Activated T-cell treated with anti-CD3 and anti-CD28 coated beads, Interleukin-2, amount 50 U/mL, for 24 hours (primary cell): ENCODE measurements around the gene ZSWIM2.
"Not testable (repeated sequence)": the region's sequence is repeated elsewhere in the genome, so short reads cannot be mapped to it uniquely, and the experiment has no call there.

Source experiments
- DNase-seq: peaks from one replicate; pipeline ENCODE4 v3.0.0-alpha.2; 2020
- H3K27ac Mint-ChIP-seq: 2 replicates; pipeline ENCODE4 v1.8.0; 2020; ENCODE audit warnings: mild to moderate bottlenecking, mixed read lengths
- H3K27me3 Mint-ChIP-seq: 2 replicates; pipeline ENCODE4 v1.8.0; 2020; ENCODE audit warnings: mixed read lengths
- H3K36me3 Mint-ChIP-seq: 2 replicates; pipeline ENCODE4 v1.8.0; 2020; ENCODE audit warnings: low read depth, mixed read lengths
- H3K4me1 Mint-ChIP-seq: 2 replicates; pipeline ENCODE4 v1.8.0; 2020; ENCODE audit warnings: low read depth, mixed read lengths
- H3K4me3 Mint-ChIP-seq: 2 replicates; pipeline ENCODE4 v1.8.0; 2020; ENCODE audit warnings: mild to moderate bottlenecking, moderate library complexity, mixed read lengths
- H3K9me3 Mint-ChIP-seq: 2 replicates; pipeline ENCODE4 v1.8.0; 2020; ENCODE audit warnings: mixed read lengths

The ZSWIM2 gene

GRCh38 chr2:186806591-186806990 is 42.4 kb downstream of the ZSWIM2 start:
- Mint-ChIP-seq H3K9me3 (peaks cover 3% of the 10 kb centered on the region), H3K4me3 (no peak overlapping the region), H3K27me3 (no peaks in the 10 kb centered on the region), H3K4me1 (no peaks in the 10 kb centered on the region), H3K36me3 (no peaks in the 10 kb centered on the region), H3K27ac (no peak overlapping the region)
- DNase-seq = no peak

- H3K27me3 Mint-ChIP-seq, H3K4me3 Mint-ChIP-seq, DNase-seq, H3K4me1 Mint-ChIP-seq, H3K9me3 Mint-ChIP-seq, H3K36me3 Mint-ChIP-seq, H3K27ac Mint-ChIP-seq: not testable (repeated sequence)
Observed at GRCh38 chr2:186798604-186799003, 50.4 kb downstream of the ZSWIM2 start.

GRCh38 chr2:186784930-186785329 is 64.0 kb downstream of the ZSWIM2 start:
- H3K9me3 Mint-ChIP-seq = peaks cover 19% of the 10 kb centered on the region
- no peak overlapping the region for H3K27ac Mint-ChIP-seq
- DNase-seq = no peak
- no peaks in the 10 kb centered on the region for H3K36me3 Mint-ChIP-seq
- no peaks in the 10 kb centered on the region for H3K4me1 Mint-ChIP-seq
- H3K4me3 Mint-ChIP-seq = no peak overlapping the region
- no peaks in the 10 kb centered on the region for H3K27me3 Mint-ChIP-seq

GRCh38 chr2:186783254-186783653 is 65.7 kb downstream of the ZSWIM2 start:
- Mint-ChIP-seq H3K9me3 (peaks cover 19% of the 10 kb centered on the region), H3K4me3 (no peak overlapping the region), H3K36me3 (no peaks in the 10 kb centered on the region), H3K27me3 (no peaks in the 10 kb centered on the region), H3K27ac (no peak overlapping the region), H3K4me1 (no peaks in the 10 kb centered on the region)
- no peak for DNase-seq

- H3K4me1 Mint-ChIP-seq = no peaks in the 10 kb centered on the region
- no peak for DNase-seq
- no peaks in the 10 kb centered on the region for H3K27me3 Mint-ChIP-seq
- H3K9me3 Mint-ChIP-seq = peaks cover 22% of the 10 kb centered on the region
- no peak overlapping the region for H3K27ac Mint-ChIP-seq
- H3K36me3 Mint-ChIP-seq = no peaks in the 10 kb centered on the region
- no peak overlapping the region for H3K4me3 Mint-ChIP-seq
Observed at GRCh38 chr2:186780701-186781316, 68.2 kb downstream of the ZSWIM2 start.
